Measurements from ENCODE around the gene PNMA1.

PNMA1 gene

GRCh38 chr14:73739899-73740617 is 25.9 kb upstream of the PNMA1 start:
- no peak for FAIRE-seq
- no peak for DNase-seq (ENCODE audit: extremely low spot score, insufficient read length, low read depth)

- FAIRE-seq = no peak
- DNase-seq (ENCODE audit: extremely low spot score, insufficient read length, low read depth) = no peak
Observed at GRCh38 chr14:73739174-73739898, 25.2 kb upstream of the PNMA1 start.

DNA sequence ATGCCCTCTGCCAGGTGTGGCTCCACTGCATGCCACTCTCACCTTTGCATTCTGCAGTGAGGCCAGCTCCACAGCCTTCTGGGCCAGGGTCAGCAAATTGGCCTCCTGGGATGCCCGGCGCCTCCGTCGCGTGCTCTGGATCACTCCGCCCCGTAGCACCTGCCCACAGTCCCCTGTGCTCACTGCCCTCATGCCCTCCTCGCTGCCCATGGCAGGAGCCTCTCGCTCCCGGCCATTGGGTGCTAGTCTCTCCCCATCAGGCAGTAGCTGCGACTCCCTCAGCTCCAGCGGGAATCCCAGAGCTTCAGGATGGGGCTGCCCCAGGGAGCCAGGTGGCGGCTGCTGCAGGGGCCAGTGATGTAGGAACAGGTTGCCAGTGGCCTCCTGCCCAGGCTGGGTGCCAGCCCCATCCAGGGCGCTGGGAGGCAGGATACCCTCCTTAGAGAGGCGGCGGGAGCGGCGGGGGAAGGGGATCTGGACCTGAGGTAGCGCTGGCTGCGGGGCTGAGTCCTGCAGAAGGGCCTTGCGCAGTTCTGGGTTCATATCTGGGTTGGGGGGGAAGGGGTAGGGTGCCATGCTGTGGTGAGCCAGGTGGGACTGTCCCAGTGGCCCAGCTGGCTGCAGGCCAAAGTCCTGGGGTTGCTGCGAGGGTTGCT is 24.5 kb upstream of the PNMA1 start:
- no peak for FAIRE-seq
- no peak for DNase-seq (ENCODE audit: extremely low spot score, insufficient read length, low read depth)

DNA sequence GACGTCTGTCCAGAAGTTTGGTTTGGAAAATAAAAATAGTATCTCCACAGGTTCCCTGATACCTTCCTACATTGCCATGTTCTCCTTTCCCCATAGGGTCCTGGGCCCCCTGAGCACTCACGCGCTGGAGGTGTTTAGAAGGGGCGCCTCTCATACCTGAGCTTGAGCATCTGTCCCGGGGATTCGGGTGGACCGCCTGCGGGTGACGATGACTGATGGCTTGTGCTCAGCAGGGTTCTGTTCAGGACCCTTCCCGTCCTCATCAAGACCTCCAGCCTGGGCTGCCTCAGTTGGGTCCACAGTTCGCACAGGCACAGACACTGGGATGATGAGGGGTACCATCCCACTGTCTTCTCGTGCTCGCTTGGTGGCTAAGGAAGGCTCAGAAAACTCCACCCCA is 22.7 kb upstream of the PNMA1 start:
- DNase-seq (ENCODE audit: extremely low spot score, insufficient read length, low read depth) (no peak), FAIRE-seq (no peak)

DNA sequence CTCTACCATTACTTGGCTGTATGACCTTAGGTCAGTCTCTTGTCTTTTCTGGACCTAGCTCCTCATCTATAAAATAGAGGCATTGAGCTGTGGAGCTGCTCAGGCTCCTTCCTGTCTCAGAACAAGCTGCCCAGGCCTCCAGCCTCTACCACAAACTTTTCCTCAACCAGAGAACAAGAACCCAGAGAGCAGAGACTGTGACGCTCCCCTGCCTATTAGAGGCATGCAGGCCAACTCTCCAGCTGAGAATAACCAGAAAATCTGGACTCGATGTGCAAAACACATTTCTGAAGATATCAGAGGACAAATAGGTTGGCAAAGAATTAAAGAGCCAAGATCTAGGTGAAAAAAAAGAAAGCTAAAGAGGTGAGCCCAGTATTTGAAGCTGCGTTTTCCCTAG is 17.8 kb upstream of the PNMA1 start:
- DNase-seq (ENCODE audit: extremely low spot score, insufficient read length, low read depth) (no peak), FAIRE-seq (no peak)

DNA sequence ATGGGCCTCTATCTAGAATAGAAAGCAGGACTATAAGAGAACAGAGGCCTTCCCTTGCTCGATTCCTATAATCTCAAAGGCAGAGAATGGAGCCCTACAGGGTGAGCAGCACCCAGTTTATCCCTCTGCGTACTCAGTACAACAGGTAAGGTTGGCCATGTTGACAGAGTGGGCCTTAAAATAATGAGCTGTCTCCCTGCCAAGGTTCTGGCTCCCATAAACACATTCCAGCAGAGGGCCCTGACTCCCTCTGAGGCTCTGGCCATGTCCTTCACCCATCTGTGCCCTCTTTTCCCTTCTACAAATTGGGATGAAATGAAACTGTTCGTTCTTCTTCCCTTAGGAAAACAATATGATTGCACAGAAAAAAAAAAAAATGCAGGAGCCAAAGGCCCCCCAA is 16.9 kb upstream of the PNMA1 start:
- FAIRE-seq (no peak), DNase-seq (ENCODE audit: extremely low spot score, insufficient read length, low read depth) (no peak)

DNA sequence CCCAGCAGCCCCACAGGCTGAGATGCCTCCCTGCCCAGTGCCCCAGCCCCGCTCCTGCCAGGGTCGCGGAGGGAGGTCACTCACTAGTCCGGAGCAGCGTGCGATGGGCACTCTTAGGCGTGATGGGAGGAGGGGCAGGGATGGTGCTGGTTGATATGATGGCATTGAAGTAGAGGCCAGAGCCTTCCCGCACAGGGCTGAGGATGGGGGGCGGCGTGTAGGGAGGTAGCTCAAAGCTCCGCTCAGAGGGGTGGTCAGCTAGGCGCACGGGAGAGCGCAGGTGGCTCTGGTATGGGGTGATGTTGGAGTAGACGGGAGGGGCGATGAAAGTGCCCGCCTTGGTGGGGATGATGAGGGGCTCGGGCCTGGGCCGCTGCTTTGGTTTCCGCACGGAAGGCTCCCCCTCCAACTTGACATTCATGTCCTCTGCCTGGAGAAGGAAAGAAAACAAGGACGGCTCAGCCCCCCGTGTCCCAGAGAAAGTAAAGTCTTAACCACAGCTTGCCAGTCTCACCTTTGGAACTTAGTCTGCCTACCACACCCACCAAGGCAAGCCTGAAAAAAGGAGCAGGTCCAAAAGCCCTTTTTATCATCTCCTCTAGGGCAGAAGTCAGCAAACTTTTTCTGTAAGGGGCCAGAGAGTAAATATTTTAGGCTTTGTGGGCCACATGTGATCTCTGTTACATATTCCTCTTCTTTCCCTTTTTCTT is 15.5 kb upstream of the PNMA1 start:
- DNase-seq (ENCODE audit: extremely low spot score, insufficient read length, low read depth) (no peak), FAIRE-seq (no peak)

GRCh38 chr14:73728717-73729330 is 14.6 kb upstream of the PNMA1 start:
- peak; percentile 67 for DNase-seq (ENCODE audit: extremely low spot score, insufficient read length, low read depth)

GRCh38 chr14:73727166-73727565 is 13.0 kb upstream of the PNMA1 start:
- FAIRE-seq (no peak), DNase-seq (ENCODE audit: extremely low spot score, insufficient read length, low read depth) (no peak)

More at GRCh38 chr14:73728717-73729330, 14.6 kb upstream of the PNMA1 start:
- peak; percentile 88 for FAIRE-seq

DNA sequence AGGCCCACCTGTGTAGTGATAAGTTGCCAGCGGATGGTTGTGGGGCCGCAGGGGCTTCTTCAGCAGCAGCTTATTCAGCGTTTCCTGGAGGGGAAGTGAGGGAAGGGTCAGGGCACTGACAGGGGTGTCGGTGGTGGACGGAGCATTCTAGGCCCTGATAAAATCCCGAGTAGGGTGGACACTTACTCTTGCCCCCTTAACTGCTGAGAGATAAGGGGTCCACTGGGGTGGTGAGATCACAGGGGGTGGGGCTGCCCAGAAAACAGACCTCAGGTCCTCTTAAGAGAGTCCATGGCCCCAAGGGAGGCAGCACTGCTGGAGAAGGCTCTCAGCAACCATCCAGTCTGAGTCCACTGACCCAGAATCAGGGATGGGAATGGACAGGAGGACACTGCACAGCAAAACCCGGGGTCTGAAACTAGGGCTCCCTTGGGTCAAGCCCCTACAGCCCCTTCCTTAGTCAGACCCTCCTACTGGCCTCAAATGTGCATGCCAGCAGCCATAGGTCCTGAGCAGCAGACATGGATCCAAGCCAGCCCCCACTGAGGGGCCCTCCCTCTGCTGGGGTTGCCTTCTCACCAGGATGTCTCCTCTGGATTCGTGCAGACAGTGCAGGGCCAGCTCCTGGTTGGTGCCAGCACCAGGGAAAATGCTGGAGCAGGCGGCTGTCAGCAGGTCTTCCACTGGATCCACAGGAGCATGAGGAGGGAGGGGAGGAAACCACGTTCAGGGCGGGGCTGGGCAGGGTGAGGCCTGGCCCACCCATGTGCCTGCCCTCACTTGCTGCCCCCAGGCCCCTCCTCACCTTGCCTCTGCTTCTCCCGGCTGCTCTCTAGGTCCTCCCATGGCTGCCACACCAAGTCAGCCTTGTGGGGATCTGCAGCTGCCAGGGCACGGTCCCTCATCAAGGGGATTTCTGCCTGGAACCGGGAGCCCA is 12.1 kb upstream of the PNMA1 start:
- FAIRE-seq = no peak
- no peak for DNase-seq (ENCODE audit: extremely low spot score, insufficient read length, low read depth)

DNA sequence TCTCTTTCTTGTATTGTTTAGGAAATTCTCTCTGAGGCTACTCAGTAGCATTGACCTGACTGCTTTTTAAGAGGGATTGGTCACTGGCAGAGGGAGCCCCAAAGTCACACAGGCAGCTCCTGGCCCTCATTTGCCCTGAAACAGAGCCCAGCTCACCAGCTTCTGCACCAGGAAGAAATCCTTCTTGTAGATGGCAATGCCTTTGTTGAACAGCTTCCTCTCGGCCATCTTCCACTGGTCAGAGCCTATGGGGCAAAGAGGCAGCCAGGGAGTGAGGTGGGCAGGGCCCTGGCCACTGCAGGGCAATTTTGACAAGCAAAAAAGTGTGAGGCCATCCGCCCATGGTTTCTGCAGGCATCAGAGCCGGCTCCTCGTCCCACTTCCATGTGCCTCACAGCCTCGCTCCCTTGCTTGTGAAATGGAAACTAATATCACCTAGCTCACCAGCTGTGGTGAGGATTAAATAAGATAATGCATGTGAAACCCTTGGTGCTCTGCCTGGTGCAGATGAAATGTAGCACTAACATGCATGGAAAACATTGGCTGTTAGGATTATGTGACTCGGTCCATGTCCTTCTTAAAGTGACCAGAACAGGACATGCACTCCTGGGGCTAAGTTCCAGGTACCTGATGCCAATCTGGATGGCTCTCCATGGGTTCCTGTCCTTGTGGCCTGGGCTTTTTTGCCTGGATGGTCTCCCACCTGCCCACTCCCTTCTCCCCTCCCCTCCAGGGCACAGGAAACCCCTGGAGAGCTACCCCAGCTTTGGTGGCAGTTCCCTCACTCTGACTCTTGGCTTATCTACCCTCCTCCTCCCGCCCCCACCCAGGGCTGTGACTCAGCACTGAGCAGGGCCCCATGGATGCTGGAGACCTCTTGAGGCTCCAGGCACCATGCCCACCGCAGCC is 11.2 kb upstream of the PNMA1 start:
- no peak for DNase-seq (ENCODE audit: extremely low spot score, insufficient read length, low read depth)
- FAIRE-seq = no peak

DNA sequence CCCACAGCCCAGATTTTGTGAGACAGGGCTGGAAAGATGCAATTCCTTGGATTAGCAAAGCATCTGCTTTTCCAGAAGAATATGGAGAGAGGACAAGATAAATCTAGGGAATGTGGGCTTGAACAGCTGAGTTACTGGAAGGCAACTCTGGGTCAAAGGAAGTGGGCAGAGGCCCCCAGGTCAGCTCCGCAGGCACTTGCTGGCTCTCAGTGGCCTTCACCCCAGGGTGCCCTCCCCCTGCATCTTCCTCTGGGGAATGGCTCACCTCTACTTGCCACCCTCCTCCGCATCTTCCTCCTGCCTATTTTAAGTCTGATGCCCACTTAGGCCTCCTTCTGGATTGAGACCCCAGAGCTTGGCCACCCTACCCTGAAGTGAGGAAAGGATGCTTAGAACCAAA is 10.5 kb upstream of the PNMA1 start:
- FAIRE-seq = no peak

DNA sequence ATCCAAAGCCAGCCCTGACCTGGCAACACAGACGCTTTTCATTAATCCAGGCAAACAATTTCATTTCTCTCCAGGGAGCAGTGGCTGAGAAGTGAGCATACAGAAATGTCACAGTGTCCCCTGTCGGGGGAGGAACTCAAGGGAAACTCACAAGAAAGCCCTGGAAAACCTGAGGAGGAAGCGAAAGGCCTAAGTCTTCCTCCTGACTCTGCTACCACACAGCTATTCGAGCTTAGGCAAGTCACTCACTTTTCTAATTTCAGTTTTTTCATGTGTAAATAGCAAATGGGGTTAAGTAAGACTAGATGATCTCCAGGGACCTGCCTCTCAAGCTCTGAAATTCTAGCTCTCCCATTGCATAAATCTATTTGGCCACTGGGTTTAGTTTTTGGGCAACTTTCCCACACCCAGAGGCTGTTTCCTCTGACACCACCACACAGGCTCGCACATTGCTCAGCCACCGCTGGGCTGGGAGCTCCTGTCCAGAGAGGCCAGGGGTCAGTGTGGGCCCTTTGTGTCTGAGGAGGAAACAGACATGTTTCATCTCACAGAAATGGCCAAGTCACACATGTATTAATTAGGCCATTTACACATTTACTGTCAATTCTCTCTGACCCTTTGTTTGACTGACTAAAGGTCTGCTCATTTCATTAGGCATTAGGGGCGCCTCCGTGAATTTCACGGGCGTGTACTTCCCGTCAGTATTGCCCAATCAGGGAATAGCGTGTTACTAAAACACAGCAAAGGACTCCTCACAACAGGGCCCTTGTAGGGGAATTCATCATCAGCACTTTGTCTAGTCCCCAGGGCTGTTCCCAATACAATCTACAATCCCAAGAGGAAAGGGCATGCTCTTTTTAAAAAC is 9.8 kb upstream of the PNMA1 start:
- FAIRE-seq (no peak), DNase-seq (ENCODE audit: extremely low spot score, insufficient read length, low read depth) (no peak)

More for the DNA sequence above, 10.5 kb upstream of the PNMA1 start:
- no peak for DNase-seq (ENCODE audit: extremely low spot score, insufficient read length, low read depth)

- FAIRE-seq (peak; percentile 81), DNase-seq (ENCODE audit: extremely low spot score, insufficient read length, low read depth) (no peak)
Observed at GRCh38 chr14:73723406-73723796, 9.2 kb upstream of the PNMA1 start.

- DNase-seq (ENCODE audit: extremely low spot score, insufficient read length, low read depth) (no peak), FAIRE-seq (no peak)
Observed at GRCh38 chr14:73722581-73722980, 8.4 kb upstream of the PNMA1 start.

GRCh38 chr14:73721101-73721821 is 7.1 kb upstream of the PNMA1 start:
- DNase-seq (ENCODE audit: extremely low spot score, insufficient read length, low read depth) = no peak
- FAIRE-seq = no peak

DNA sequence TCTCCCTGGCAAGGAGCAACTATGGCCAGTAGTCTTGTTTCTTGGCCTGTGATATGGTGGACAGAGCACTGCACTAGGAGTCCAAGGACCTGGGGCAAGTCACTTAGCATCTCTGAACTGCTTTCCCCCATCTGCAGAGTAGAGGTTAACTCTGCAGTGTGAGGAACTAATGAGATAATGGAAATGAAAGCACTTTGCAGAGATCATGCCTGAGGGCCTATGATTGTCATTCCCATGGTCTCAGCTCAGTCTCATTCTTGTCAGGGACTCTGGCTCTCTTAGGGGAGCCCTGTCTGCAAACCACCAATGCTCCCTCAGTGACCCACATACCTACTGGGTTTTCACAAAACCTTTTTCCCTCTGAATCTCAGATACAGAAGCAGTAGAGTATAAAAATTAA is 6.5 kb upstream of the PNMA1 start:
- DNase-seq (ENCODE audit: extremely low spot score, insufficient read length, low read depth) = no peak
- no peak for FAIRE-seq

Measured in GM18507 (cell line).